Transverse colon (tissue), 4 donors: Measurements from ENCODE around the gene PTPN6. TPM values are rescaled to one million over a fixed set of nuclear protein-coding genes. Genes with fewer than 3 reads are reported as not detected.
"Not testable (repeated sequence)": the region's sequence is repeated elsewhere in the genome, so short reads cannot be mapped to it uniquely, and the experiment has no call there.

Experiments
- DNase-seq: peaks from one replicate; pipeline ENCODE4 v3.0.0-alpha.2; 2019
- H3K27ac ChIP-seq, 4 donors: fragments of 200-600 bp; sonication (generic); 2 replicates each; pipeline ENCODE4 v1.5.1; 2016 to 2018; ENCODE audit warnings: inconsistent platforms in 4 of 4
- H3K27me3 ChIP-seq: fragments of 200-600 bp; sonication (generic); 2 replicates; pipeline ENCODE4 v1.5.1; 2017; ENCODE audit warnings: inconsistent platforms
- H3K36me3 ChIP-seq, 4 donors: fragments of 200-600 bp; sonication (generic); 2 replicates each; pipeline ENCODE4 v1.5.1; 2017 to 2019; ENCODE audit warnings: inconsistent platforms in 4 of 4
- H3K4me1 ChIP-seq, 4 donors: fragments of 200-600 bp; sonication (generic); 2 replicates each; pipeline ENCODE4 v1.5.1; 2017 to 2020; ENCODE audit warnings: inconsistent platforms in 4 of 4
- H3K4me3 ChIP-seq, 4 donors: fragments of 200-600 bp; sonication (generic); 1 replicate in 1 of 4; 2 replicates in 3 of 4; pipeline versions ENCODE4 v1.5.1 to v1.6.1; 2017 to 2019; ENCODE audit warnings: inconsistent platforms in 4 of 4
- H3K9me3 ChIP-seq, 2 donors: fragments of 200-600 bp; sonication (generic); 2 replicates each; pipeline ENCODE4 v1.5.1; 2017 to 2019; ENCODE audit warnings: inconsistent platforms in 2 of 2
- CTCF ChIP-seq, 5 experiments: fragments of 200-600 bp in 3 of 5; fragments of 450-650 bp in 2 of 5; sonication (generic) in 3 of 5; IDR thresholded peaks; 1 replicate in 2 of 5; 2 replicates in 3 of 5; pipeline ENCODE4 v1.5.1; 2016 to 2017; ENCODE audit warnings: antibody characterized with exemption in 5 of 5, inconsistent platforms in 3 of 5, mild to moderate bottlenecking in 2 of 5, moderate library complexity in 1 of 5
- EP300 ChIP-seq: sonication (generic); formaldehyde crosslinking; IDR thresholded peaks from one replicate; pipeline ENCODE4 v1.6.1; 2017; ENCODE audit warnings: antibody characterized with exemption, low read depth
- POLR2A ChIP-seq: fragments of 450-650 bp; IDR thresholded peaks from one replicate; pipeline ENCODE4 v1.6.1; 2016; ENCODE audit warnings: antibody characterized with exemption, mild to moderate bottlenecking, moderate library complexity
- POLR2AphosphoS5 ChIP-seq, 3 donors: sonication (generic); formaldehyde crosslinking; IDR thresholded peaks; one replicate each; pipeline ENCODE4 v1.6.1; 2016; ENCODE audit warnings: antibody characterized with exemption in 3 of 3
- WGBS, 2 donors: methylation state at CpG; one replicate each; pipeline ENCODE4 v1.1.5; 2018; ENCODE audit warnings: low coverage in 1 of 2; 5-methylcytosine and 5-hydroxymethylcytosine counted together
- in situ Hi-C, 4 donors: fragments of 200-750 bp; cut with MboI; loops; one replicate each; pipeline versions ENCODE4 v1.15.0 to v1.15.1; 2017; ENCODE audit warnings: low sequenced_read_pairs in 3 of 4, low pct_ligation_motif_present in 1 of 4, low pct_unique_long_range_greater_than_20kb in 1 of 4
- intact Hi-C: fragments of 100-400 bp; cut with DNase I; formaldehyde crosslinking; loops from one replicate; pipeline ENCODE4 v1.15.1; 2023; ENCODE audit warnings: low total_unique reads
- total RNA-seq, 4 donors: library from RNA; depleted of rRNA; stranded (reverse); fragments of >200 nt; gene quantifications; one replicate each; pipeline ENCODE4 v1.1.0, GENCODE V29; 2016

The PTPN6 gene
- total RNA-seq, 4 donors from 2014 or later: 21.7 to 49.0 (median 36.1) TPM

DNA sequence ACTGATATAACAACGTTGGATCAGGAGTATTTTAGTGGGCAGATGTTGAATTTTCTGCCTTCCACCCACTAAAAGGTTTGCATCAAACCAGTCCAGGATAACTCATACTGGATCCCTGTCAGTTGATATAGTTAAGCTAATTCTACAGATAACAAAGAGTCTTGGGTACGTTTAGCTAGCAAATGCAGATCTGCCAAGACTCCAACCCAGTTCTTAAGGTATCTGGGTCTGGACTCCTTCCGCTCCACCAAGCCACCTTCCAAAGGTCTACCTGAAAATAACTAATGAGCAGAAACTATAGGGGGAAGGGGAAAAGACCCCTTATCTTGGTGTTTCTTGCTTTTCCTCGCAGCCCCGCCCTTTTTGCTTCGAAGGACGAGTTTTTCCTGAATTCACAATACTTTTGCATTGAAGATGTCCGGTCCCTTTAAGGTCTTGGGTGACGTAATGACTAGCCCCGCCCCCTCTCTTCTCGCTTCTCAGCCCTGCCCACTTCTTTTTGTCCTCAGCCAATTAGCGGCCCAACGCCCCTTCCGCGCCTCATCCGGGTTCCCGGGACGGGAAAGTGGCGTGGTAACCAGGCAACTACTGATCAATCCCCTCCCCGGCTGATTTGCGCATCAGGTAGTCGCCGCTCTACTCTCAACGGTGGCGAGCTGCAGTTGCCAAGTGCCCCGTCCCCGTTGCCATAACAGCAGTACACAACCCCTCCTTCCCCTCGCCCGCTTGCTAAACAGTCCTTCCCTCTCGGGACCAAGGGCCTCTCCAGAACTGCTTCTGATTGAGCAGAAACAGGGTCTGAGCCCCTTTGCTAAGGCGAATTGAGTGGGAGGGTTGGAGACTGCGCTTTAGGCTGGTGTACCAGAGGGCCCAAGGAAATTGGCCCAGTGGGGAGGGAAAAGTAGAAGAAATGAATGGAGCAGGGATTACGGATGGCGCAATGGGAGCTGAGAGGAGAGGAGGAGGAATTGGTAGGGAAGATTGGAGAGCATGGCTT is 46.6 kb upstream of the PTPN6 start, which contains the start of gene LRRC23:
Gene LRRC23, plus strand, starts transcription at position 543 of the 997 bp plus-strand sequence. CDS start 812 bp downstream, outside the sequence.
- in situ Hi-C loops: loop anchor here in 1 of 4 donors (25.0 kb wide), 1 partner anchor 208 kb away; the partner anchor contains the start of gene C1RL
- TF ChIP-seq EP300 (no peak), POLR2A (peak; percentile 56), POLR2AphosphoS5 (IDR thresholded peaks at IDR 0.05) (peak; percentile 54 to 76 (median 76))

DNA sequence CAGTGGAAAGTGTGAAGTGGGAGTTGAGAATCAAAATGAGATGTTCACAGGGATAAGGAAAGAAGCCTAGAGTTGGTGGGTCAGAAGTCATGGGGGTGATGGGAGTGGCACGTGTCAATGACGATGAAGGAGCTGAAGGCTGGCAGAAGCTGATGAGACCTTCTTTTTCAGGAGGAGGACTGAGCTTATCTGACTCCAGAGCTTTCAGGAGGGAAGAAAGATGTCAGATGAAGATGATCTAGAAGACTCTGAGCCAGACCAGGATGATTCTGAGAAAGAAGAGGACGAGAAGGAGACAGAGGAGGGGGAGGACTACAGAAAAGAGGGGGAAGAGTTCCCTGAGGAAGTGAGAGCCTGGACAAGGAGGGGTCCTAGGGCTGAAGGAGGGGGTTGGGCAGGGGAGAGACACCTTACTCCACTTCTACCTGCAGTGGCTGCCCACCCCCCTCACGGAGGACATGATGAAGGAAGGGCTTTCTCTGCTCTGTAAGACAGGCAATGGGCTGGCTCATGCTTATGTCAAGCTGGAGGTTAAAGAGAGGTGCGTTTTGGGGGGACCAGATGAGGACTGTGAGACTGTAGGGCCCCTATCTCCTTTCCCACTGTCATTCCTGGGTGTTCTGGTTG is 45.6 kb upstream of the PTPN6 start:
- 63 to 92% methylated on average over 2 to 5 of the region's 5 CpGs for WGBS, 2 donors
- in situ Hi-C loops: loop anchor here in 1 of 4 donors (25.0 kb wide), 1 partner anchor 207 kb away; the partner anchor contains the start of gene C1RL
- Histone ChIP-seq H3K9me3 (no peaks in the 10 kb centered on the region), H3K27ac (peak overlapping the region in 3 of 4 donors; percentile 85 to 87 (median 85)), H3K36me3 (no peaks in the 10 kb centered on the region), H3K27me3 (no peaks in the 10 kb centered on the region), H3K4me3 (peak overlapping the region in 2 of 4 donors; percentile 53 to 74), H3K4me1 (peaks cover 4 to 15% (median 13%) of the 10 kb centered on the region in 4 donors)
- no peak for DNase-seq
- no peak for TF ChIP-seq CTCF (IDR thresholded peaks at IDR 0.05)
- no peak for TF ChIP-seq POLR2AphosphoS5 (IDR thresholded peaks at IDR 0.05)
- no peak for TF ChIP-seq EP300
- no peak for TF ChIP-seq POLR2A
- intact Hi-C loops: no loop called here

More for the DNA sequence above, 46.6 kb upstream of the PTPN6 start, which contains the start of gene LRRC23:
- 6 to 10% methylated on average over 12 to 34 of the region's 34 CpGs for WGBS, 2 donors
- Histone ChIP-seq H3K9me3 (no peaks in the 10 kb centered on the region), H3K27ac (peak within 1 kb of the TSS; percentile 79 to 87 (median 85)), H3K4me3 (peak within 1 kb of the TSS; percentile 18 to 74 (median 56)), H3K36me3 (no peaks in the 10 kb centered on the region), H3K4me1 (peaks cover 4 to 23% (median 20%) of the 10 kb centered on the region in 4 donors), H3K27me3 (no peaks in the 10 kb centered on the region)
- intact Hi-C loops: no loop called here
- peak; percentile 99 for DNase-seq

- in situ Hi-C loops: loop anchor here in 1 of 4 donors (25.0 kb wide), 1 partner anchor 204 kb away; the partner anchor contains the start of gene C1RL
- H3K4me3 ChIP-seq, intact Hi-C loops, H3K9me3 ChIP-seq, H3K27me3 ChIP-seq, DNase-seq, H3K27ac ChIP-seq, H3K36me3 ChIP-seq: not testable (repeated sequence)
- 60 to 94% methylated on average over 1 to 11 of the region's 11 CpGs for WGBS, 2 donors
- H3K4me1 ChIP-seq: peaks cover 4 to 13% (median 11%) of the 10 kb centered on the region in 4 donors
Observed at GRCh38 chr12:6908141-6908540, 43.0 kb upstream of the PTPN6 start.

DNA sequence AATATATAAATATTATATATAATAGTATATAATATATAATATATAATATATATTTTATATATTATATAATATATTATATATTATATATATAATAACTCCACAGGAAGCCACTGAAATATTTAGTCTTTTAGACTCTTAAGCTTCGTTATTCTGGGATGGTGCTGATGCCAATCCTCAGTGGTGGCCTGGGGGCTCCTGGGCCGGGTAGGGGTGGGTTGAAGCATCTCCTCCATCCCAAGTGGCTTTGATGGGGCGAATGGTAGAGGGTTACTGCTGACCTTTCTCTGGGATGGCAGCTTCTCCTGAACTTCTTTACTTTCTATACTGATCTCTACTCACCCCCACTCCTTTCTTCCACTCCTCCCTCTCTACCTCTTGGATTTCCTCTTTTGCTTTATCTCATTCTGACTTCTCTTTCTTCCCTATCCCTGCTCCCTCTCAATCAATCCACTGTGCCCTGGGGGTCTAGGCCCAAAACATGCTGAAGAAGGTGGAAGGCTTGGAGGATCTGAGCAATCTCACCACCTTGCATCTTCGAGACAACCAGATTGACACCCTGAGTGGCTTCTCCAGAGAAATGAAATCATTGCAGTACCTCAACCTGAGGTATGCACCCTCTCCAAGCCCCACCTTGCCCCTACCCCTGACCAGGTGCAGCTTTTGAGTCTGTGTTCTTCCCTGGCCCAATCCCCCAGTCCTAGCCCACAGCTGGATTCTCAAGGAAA is 41.6 kb upstream of the PTPN6 start:
- in situ Hi-C loops: loop anchor here in 1 of 4 donors (25.0 kb wide), 1 partner anchor 203 kb away; the partner anchor contains the start of gene C1RL
- intact Hi-C loops: no loop called here
- Histone ChIP-seq H3K27ac (no peak overlapping the region), H3K27me3 (peaks cover 18% of the 10 kb centered on the region), H3K9me3 (no peaks in the 10 kb centered on the region), H3K4me1 (peaks cover 8 to 17% (median 13%) of the 10 kb centered on the region in 4 donors), H3K4me3 (no peak overlapping the region), H3K36me3 (no peaks in the 10 kb centered on the region)
- no peak for TF ChIP-seq POLR2A
- TF ChIP-seq POLR2AphosphoS5 (IDR thresholded peaks at IDR 0.05): no peak
- no peak for TF ChIP-seq EP300
- no peak for TF ChIP-seq CTCF (IDR thresholded peaks at IDR 0.05)
- 87 to 100% methylated on average over 3 to 4 of the region's 4 CpGs for WGBS, 2 donors
- DNase-seq: no peak
